ENCODE measurements around the gene ADORA1.

GRCh38 chr1:203168256-203168786 is 40.8 kb downstream of the ADORA1 start:
- TF ChIP-seq POLR2A (IDR thresholded peaks at IDR 0.05; ENCODE audit: low read depth, low read length) (no peak), TAF1 (IDR thresholded peaks at IDR 0.05; ENCODE audit: borderline replicate concordance, low read depth, low read length) (no peak), POLR2AphosphoS5 (IDR thresholded peaks at IDR 0.05; ENCODE audit: low read depth, low read length) (no peak)
